H9 (cell line): ENCODE results near the gene SZT2. TPM values are rescaled to one million over a fixed set of nuclear protein-coding genes. Genes with fewer than 3 reads are reported as not detected.

Experiments used
- DNase-seq: peaks from one replicate; pipeline ENCODE4 v3.0.0-alpha.2; 2017
- H2AFZ ChIP-seq: one replicate; pipeline ENCODE4 v1.6.1; 2013; ENCODE audit warnings: mild to moderate bottlenecking, low read length, control low read depth, moderate library complexity
- H2AK5ac ChIP-seq: 2 replicates; pipeline ENCODE4 v1.6.1; 2013; ENCODE audit warnings: low read length, control low read depth, mixed read lengths; ENCODE audit not compliant: insufficient read length
- H2BK120ac ChIP-seq: one replicate; pipeline ENCODE4 v1.6.1; 2013; ENCODE audit warnings: low read depth, mild to moderate bottlenecking, low read length, control low read depth, inconsistent platforms; ENCODE audit not compliant: poor library complexity, severe bottlenecking
- H2BK12ac ChIP-seq: 2 replicates; pipeline ENCODE4 v1.6.1; 2013; ENCODE audit warnings: low read length, control low read depth, mixed read lengths, low read depth; ENCODE audit not compliant: insufficient read length
- H2BK15ac ChIP-seq: 2 replicates; pipeline ENCODE4 v1.6.1; 2013; ENCODE audit warnings: low read depth, low read length, control low read depth
- H2BK20ac ChIP-seq: one replicate; pipeline ENCODE4 v1.6.1; 2013; ENCODE audit warnings: low read depth, mild to moderate bottlenecking, low read length, control low read depth, inconsistent platforms; ENCODE audit not compliant: poor library complexity, severe bottlenecking
- H2BK5ac ChIP-seq: 2 replicates; pipeline ENCODE4 v1.6.1; 2013; ENCODE audit warnings: low read length, control low read depth, mixed read lengths; ENCODE audit not compliant: insufficient read length
- H3K14ac ChIP-seq: 2 replicates; pipeline ENCODE4 v1.6.1; 2013; ENCODE audit warnings: low read length, control low read depth; ENCODE audit not compliant: insufficient read depth
- H3K18ac ChIP-seq: 2 replicates; pipeline ENCODE4 v1.6.1; 2013; ENCODE audit warnings: low read depth, mild to moderate bottlenecking, mixed read lengths, low read length, control low read depth; ENCODE audit not compliant: insufficient read length
- H3K23ac ChIP-seq: 2 replicates; pipeline ENCODE4 v1.6.1; 2013; ENCODE audit warnings: low read length, control low read depth, mixed read lengths, low read depth; ENCODE audit not compliant: insufficient read length
- H3K23me2 ChIP-seq: 2 replicates; pipeline ENCODE4 v1.6.1; 2013; ENCODE audit warnings: low read depth, mild to moderate bottlenecking, mixed read lengths, low read length, control low read depth; ENCODE audit not compliant: insufficient read length, poor library complexity, severe bottlenecking
- H3K27ac ChIP-seq: 2 replicates; pipeline ENCODE4 v1.5.1; 2013; ENCODE audit warnings: low read length, control low read depth, mixed read lengths, low read depth; ENCODE audit not compliant: insufficient read length
- H3K27me3 ChIP-seq: 2 replicates; pipeline ENCODE4 v1.6.1; 2013; ENCODE audit warnings: low read length, control low read depth, inconsistent platforms; ENCODE audit not compliant: insufficient read depth
- H3K4ac ChIP-seq: 2 replicates; pipeline ENCODE4 v1.6.1; 2013; ENCODE audit warnings: low read depth, mild to moderate bottlenecking, control low read depth, inconsistent platforms, low read length, moderate library complexity
- H3K4me1 ChIP-seq: 2 replicates; pipeline ENCODE4 v1.6.1; 2013; ENCODE audit warnings: low read length, control low read depth, inconsistent platforms; ENCODE audit not compliant: insufficient read depth
- H3K4me2 ChIP-seq: 2 replicates; pipeline ENCODE4 v1.6.1; 2013; ENCODE audit warnings: low read length, control low read depth, mixed read lengths; ENCODE audit not compliant: insufficient read length, insufficient read depth
- H3K56ac ChIP-seq: 2 replicates; pipeline ENCODE4 v1.6.1; 2013; ENCODE audit warnings: low read depth, mild to moderate bottlenecking, mixed read lengths, low read length, control low read depth; ENCODE audit not compliant: insufficient read length
- H3K79me1 ChIP-seq: 2 replicates; pipeline ENCODE4 v1.6.1; 2013; ENCODE audit warnings: low read depth, mild to moderate bottlenecking, moderate library complexity, low read length, control low read depth, inconsistent platforms; ENCODE audit not compliant: insufficient read depth, poor library complexity, severe bottlenecking
- H3K79me2 ChIP-seq: 2 replicates; pipeline ENCODE4 v1.6.1; 2013; ENCODE audit warnings: low read length, control low read depth, inconsistent platforms; ENCODE audit not compliant: insufficient read depth
- H3K9ac ChIP-seq: 2 replicates; pipeline ENCODE4 v1.6.1; 2013; ENCODE audit warnings: low read length, control low read depth, mixed read lengths; ENCODE audit not compliant: insufficient read length; ENCODE audit errors: extremely low read depth
- H3K9me3 ChIP-seq: one replicate; pipeline ENCODE4 v1.6.1; 2013; ENCODE audit warnings: low read depth, low read length, inconsistent platforms; ENCODE audit not compliant: control insufficient read depth
- H3T11ph ChIP-seq: one replicate; pipeline ENCODE4 v1.6.1; 2013; ENCODE audit warnings: mild to moderate bottlenecking, low read length, control low read depth, inconsistent platforms
- H4K20me1 ChIP-seq: one replicate; pipeline ENCODE4 v1.6.1; 2013; ENCODE audit not compliant: control insufficient read depth, insufficient read length, insufficient read depth
- H4K5ac ChIP-seq: 2 replicates; pipeline ENCODE4 v1.6.1; 2013; ENCODE audit warnings: low read depth, mild to moderate bottlenecking, mixed read lengths, low read length, control low read depth; ENCODE audit not compliant: insufficient read length
- H4K8ac ChIP-seq: replicated peaks from 2 replicates; pipeline ENCODE4 v1.6.1; 2013; ENCODE audit warnings: low read length, control low read depth, mixed read lengths, low read depth; ENCODE audit not compliant: insufficient read length
- H4K91ac ChIP-seq: 2 replicates; pipeline ENCODE4 v1.6.1; 2013; ENCODE audit warnings: low read depth, mild to moderate bottlenecking, moderate library complexity, mixed read lengths, low read length, control low read depth; ENCODE audit not compliant: insufficient read length
- H3K27ac Mint-ChIP-seq, 3 experiments: 2 replicates in 2 of 3; 3 replicates in 1 of 3; pipeline ENCODE4 v1.8.0; 2020 to 2021; ENCODE audit warnings: mixed read lengths in 3 of 3, mild to moderate bottlenecking in 1 of 3, moderate library complexity in 1 of 3
- H3K27me3 Mint-ChIP-seq: 2 replicates; pipeline ENCODE4 v1.8.0; 2021; ENCODE audit warnings: low read depth, mild to moderate bottlenecking, moderate library complexity, mixed read lengths
- H3K36me3 Mint-ChIP-seq, 3 experiments: 2 replicates in 2 of 3; 3 replicates in 1 of 3; pipeline ENCODE4 v1.8.0; 2020 to 2021; ENCODE audit warnings: low read depth in 3 of 3, mixed read lengths in 3 of 3; ENCODE audit not compliant: insufficient read depth in 1 of 3
- H3K4me1 Mint-ChIP-seq, 2 experiments: 2 replicates each; pipeline ENCODE4 v1.8.0; 2020; ENCODE audit warnings: mixed read lengths in 2 of 2
- H3K4me3 Mint-ChIP-seq, 2 experiments: 2 replicates in 1 of 2; 3 replicates in 1 of 2; pipeline ENCODE4 v1.8.0; 2020 to 2021; ENCODE audit warnings: mild to moderate bottlenecking in 2 of 2, mixed read lengths in 2 of 2, moderate library complexity in 1 of 2
- H3K9me3 Mint-ChIP-seq, 2 experiments: 2 replicates in 1 of 2; 3 replicates in 1 of 2; pipeline ENCODE4 v1.8.0; 2020; ENCODE audit warnings: mild to moderate bottlenecking in 2 of 2, mixed read lengths in 2 of 2, moderate library complexity in 1 of 2
- CTCF ChIP-seq: fragments of 200-600 bp; sonication (generic); conservative IDR thresholded peaks from 3 replicates; pipeline ENCODE4 v1.8.0; 2021; ENCODE audit warnings: antibody characterized with exemption, mild to moderate bottlenecking
- WGBS: extraction: QIAGEN DNeasy Blood & Tissue Kit; methylation state at CpG from one replicate; pipeline ENCODE4 v1.1.7; 2013; ENCODE audit warnings: missing lambda C conversion rate, low lambda C conversion rate, mixed read lengths; ENCODE audit not compliant: insufficient read length; ENCODE audit errors: extremely low coverage; 5-methylcytosine and 5-hydroxymethylcytosine counted together
- total RNA-seq: library from RNA; stranded (reverse); gene quantifications from 2 replicates; pipeline ENCODE4 v1.2.1, GENCODE V29; 2021

SZT2 gene
- total RNA-seq, 1 experiment from 2014 or later, result 16.8 TPM

- H3K9ac ChIP-seq, result no peak overlapping the region
- peak; percentile 33; the same call in 2 of the 3 replicates for TF ChIP-seq CTCF
- no peaks in the 10 kb centered on the region for H3K9me3 ChIP-seq
- no peak overlapping the region for H3K18ac ChIP-seq
- peak; percentile 64 for DNase-seq
- no peak overlapping the region for H3K4ac ChIP-seq
- no peak overlapping the region for H2BK12ac ChIP-seq
- no peak overlapping the region for H2BK5ac ChIP-seq
- no peak overlapping the region for H4K91ac ChIP-seq
- Mint-ChIP-seq H3K4me3 (no peak overlapping the region), H3K9me3 (no peaks in the 10 kb centered on the region), H3K27ac (0 out of 7 replicates have a peak overlapping the region, but pooled peaks of 1 of the 3 experiments have one; percentile 17), H3K36me3 (peaks cover 9 to 58% (median 36%) of the 10 kb centered on the region in 3 experiments; a peak in 6 of 7 replicates), H3K27me3 (no peaks in the 10 kb centered on the region), H3K4me1 (peaks cover 9 to 10% of the 10 kb centered on the region in 2 experiments)
- no peaks in the 10 kb centered on the region; the same call in 1 of the 2 replicates for H3K4me1 ChIP-seq
- no peak overlapping the region for H2AFZ ChIP-seq
- no peak overlapping the region for H2BK20ac ChIP-seq
- no peak overlapping the region for H3K14ac ChIP-seq
- no peak overlapping the region for H3T11ph ChIP-seq
- no peaks in the 10 kb centered on the region for H3K23me2 ChIP-seq
- H3K4me2 ChIP-seq, result no peak overlapping the region
- H2AK5ac ChIP-seq, result no peak overlapping the region
- no peak overlapping the region for H2BK120ac ChIP-seq
- WGBS, result no CpG with 5 or more reads among the region's 12 CpGs
- no peaks in the 10 kb centered on the region for H3K79me2 ChIP-seq
- no peaks in the 10 kb centered on the region for H3K79me1 ChIP-seq
- no peak overlapping the region for H4K5ac ChIP-seq
- no peak overlapping the region for H4K8ac ChIP-seq
- no peak overlapping the region for H3K56ac ChIP-seq
- no peak overlapping the region for H3K27ac ChIP-seq
- H4K20me1 ChIP-seq, result no peaks in the 10 kb centered on the region
- no peak overlapping the region for H3K23ac ChIP-seq
- no peaks in the 10 kb centered on the region for H3K27me3 ChIP-seq
- no peak overlapping the region for H2BK15ac ChIP-seq
These were observed 32.5 kb downstream of the SZT2 start for GRCh38 chr1:43421976-43422750.
